ENCODE data around the gene KRTAP12-1.

KRTAP12-1 gene, protein sequence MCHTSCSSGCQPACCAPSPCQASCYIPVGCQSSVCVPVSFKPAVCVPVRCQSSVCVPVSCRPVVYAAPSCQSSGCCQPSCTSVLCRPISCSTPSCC

GRCh38 chr21:44681861-44682579 lies at the start of gene KRTAP12-1:
TSS of gene KRTAP12-1 (minus strand) at chr21:44682163. CDS start at chr21:44682123, 40 bp downstream.
- Histone ChIP-seq H3K36me3 (ENCODE audit: control insufficient read depth in 1 of 2, insufficient read depth in 2 of 2, low read length in 2 of 2) (no peaks in the 10 kb centered on the region), H3K4me1 (ENCODE audit: control insufficient read depth in 1 of 2, insufficient read depth in 2 of 2, low read length in 2 of 2) (no peaks in the 10 kb centered on the region), H3K27ac (ENCODE audit: low read length) (no peak within 1 kb of the TSS), H3K4me3 (ENCODE audit: low read depth in 1 of 2, low read length in 2 of 2) (no peak within 1 kb of the TSS), H3K27me3 (ENCODE audit: low read depth, low read length) (no peaks in the 10 kb centered on the region), H3K9me3 (ENCODE audit: control insufficient read depth in 1 of 2, low read length in 2 of 2) (peaks cover 0 to 2% of the 10 kb centered on the region in 2 donors)

GRCh38 chr21:44730951-44731579 lies 49.1 kb upstream of the KRTAP12-1 start:
- Histone ChIP-seq H3K36me3 (ENCODE audit: control insufficient read depth in 1 of 2, insufficient read depth in 2 of 2, low read length in 2 of 2) (no peaks in the 10 kb centered on the region), H3K4me1 (ENCODE audit: control insufficient read depth in 1 of 2, insufficient read depth in 2 of 2, low read length in 2 of 2) (no peaks in the 10 kb centered on the region), H3K27me3 (ENCODE audit: low read depth, low read length) (peaks cover 1% of the 10 kb centered on the region), H3K4me3 (ENCODE audit: low read depth in 1 of 2, low read length in 2 of 2) (no peak overlapping the region), H3K9me3 (ENCODE audit: control insufficient read depth in 1 of 2, low read length in 2 of 2) (peaks cover 0 to 3% of the 10 kb centered on the region in 2 donors), H3K27ac (ENCODE audit: low read length) (no peak overlapping the region)

GRCh38 chr21:44730028-44730395 lies 48.0 kb upstream of the KRTAP12-1 start:
- H3K27ac ChIP-seq (ENCODE audit: low read length), result no peak overlapping the region
- H3K36me3 ChIP-seq (ENCODE audit: control insufficient read depth in 1 of 2, insufficient read depth in 2 of 2, low read length in 2 of 2), result no peaks in the 10 kb centered on the region
- H3K27me3 ChIP-seq (ENCODE audit: low read depth, low read length), result peaks cover 6% of the 10 kb centered on the region
- H3K4me3 ChIP-seq (ENCODE audit: low read depth in 1 of 2, low read length in 2 of 2), result no peak overlapping the region
- H3K9me3 ChIP-seq (ENCODE audit: control insufficient read depth in 1 of 2, low read length in 2 of 2), result no peaks in the 10 kb centered on the region
- H3K4me1 ChIP-seq (ENCODE audit: control insufficient read depth in 1 of 2, insufficient read depth in 2 of 2, low read length in 2 of 2), result no peaks in the 10 kb centered on the region

GRCh38 chr21:44729336-44730027 lies 47.5 kb upstream of the KRTAP12-1 start:
- Histone ChIP-seq H3K4me3 (ENCODE audit: low read depth in 1 of 2, low read length in 2 of 2) (no peak overlapping the region), H3K27ac (ENCODE audit: low read length) (no peak overlapping the region), H3K4me1 (ENCODE audit: control insufficient read depth in 1 of 2, insufficient read depth in 2 of 2, low read length in 2 of 2) (no peaks in the 10 kb centered on the region), H3K9me3 (ENCODE audit: control insufficient read depth in 1 of 2, low read length in 2 of 2) (no peaks in the 10 kb centered on the region), H3K36me3 (ENCODE audit: control insufficient read depth in 1 of 2, insufficient read depth in 2 of 2, low read length in 2 of 2) (no peaks in the 10 kb centered on the region), H3K27me3 (ENCODE audit: low read depth, low read length) (peaks cover 6% of the 10 kb centered on the region)

DNA sequence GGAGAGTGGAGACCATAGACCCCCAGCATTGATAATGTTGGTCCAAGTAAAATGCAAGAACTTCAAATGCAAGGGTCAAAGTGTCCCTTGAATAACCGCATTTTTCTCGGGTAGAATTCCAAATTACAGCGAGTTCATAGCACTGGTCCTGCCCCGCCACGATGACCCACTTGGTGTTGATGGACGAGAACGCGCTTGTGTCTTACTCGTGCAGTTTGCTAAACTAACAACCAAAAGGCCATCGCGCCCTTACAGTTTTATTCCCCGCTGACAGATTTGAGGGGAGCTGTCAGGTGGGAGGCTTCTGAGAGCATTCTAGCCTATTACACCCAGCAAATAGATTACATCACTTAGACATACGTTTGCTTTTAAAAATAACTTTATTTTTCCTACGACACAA lies 46.8 kb upstream of the KRTAP12-1 start:
- peaks cover 0 to 1% of the 10 kb centered on the region in 2 donors for H3K4me1 ChIP-seq (ENCODE audit: control insufficient read depth in 1 of 2, insufficient read depth in 2 of 2, low read length in 2 of 2)
- peaks cover 6% of the 10 kb centered on the region for H3K27me3 ChIP-seq (ENCODE audit: low read depth, low read length)

DNA sequence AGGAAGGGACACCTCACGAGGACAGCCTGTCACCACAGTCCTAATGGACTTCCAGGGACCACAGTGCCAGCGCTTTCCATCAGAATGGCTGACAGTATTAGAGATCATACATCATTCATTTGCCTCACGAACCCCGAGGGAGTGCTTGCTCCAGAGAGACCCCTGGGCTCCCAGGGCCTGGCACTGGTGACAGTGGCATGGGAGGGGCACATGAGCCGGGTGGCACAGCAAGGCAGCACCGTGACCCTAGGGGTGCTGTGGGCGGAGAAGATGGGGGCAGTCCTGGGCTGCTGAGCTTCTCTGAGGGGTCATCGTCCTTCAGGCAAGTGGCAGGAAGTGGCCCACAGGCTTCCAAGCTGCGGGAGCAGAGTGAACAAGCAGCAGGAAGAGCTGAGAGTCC lies 45.8 kb upstream of the KRTAP12-1 start:
- Histone ChIP-seq H3K27me3 (ENCODE audit: low read depth, low read length) (peaks cover 15% of the 10 kb centered on the region), H3K36me3 (ENCODE audit: control insufficient read depth in 1 of 2, insufficient read depth in 2 of 2, low read length in 2 of 2) (no peaks in the 10 kb centered on the region), H3K4me1 (ENCODE audit: control insufficient read depth in 1 of 2, insufficient read depth in 2 of 2, low read length in 2 of 2) (peaks cover 0 to 9% of the 10 kb centered on the region in 2 donors), H3K27ac (ENCODE audit: low read length) (no peak overlapping the region), H3K9me3 (ENCODE audit: control insufficient read depth in 1 of 2, low read length in 2 of 2) (no peaks in the 10 kb centered on the region), H3K4me3 (ENCODE audit: low read depth in 1 of 2, low read length in 2 of 2) (no peak overlapping the region)

More for the DNA sequence above, 46.8 kb upstream of the KRTAP12-1 start:
- Histone ChIP-seq H3K36me3 (ENCODE audit: control insufficient read depth in 1 of 2, insufficient read depth in 2 of 2, low read length in 2 of 2) (no peaks in the 10 kb centered on the region), H3K27ac (ENCODE audit: low read length) (no peak overlapping the region), H3K9me3 (ENCODE audit: control insufficient read depth in 1 of 2, low read length in 2 of 2) (no peaks in the 10 kb centered on the region), H3K4me3 (ENCODE audit: low read depth in 1 of 2, low read length in 2 of 2) (no peak overlapping the region)

DNA sequence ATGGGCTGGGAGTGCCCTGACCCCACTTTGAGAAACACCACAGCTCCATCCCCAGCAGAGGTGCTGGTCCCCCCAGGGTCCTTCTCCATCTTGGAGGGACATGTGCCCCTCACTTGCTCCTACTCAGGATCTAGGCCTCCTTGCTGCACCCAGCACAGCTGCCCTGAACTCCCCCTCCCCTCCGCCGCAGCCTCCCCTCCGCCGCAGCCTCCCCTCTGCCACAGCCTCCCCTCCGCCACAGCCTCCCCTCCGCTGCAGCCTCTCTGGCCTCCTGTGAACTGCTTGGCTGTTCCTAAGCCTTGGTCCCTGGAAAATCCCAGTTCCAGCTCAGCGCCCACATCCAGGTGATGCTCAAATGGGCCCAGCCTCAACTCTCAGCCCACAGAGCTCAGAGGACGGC lies 45.4 kb upstream of the KRTAP12-1 start:
- Histone ChIP-seq H3K27me3 (ENCODE audit: low read depth, low read length) (peaks cover 19% of the 10 kb centered on the region), H3K4me1 (ENCODE audit: control insufficient read depth in 1 of 2, insufficient read depth in 2 of 2, low read length in 2 of 2) (peaks cover 0 to 9% of the 10 kb centered on the region in 2 donors), H3K27ac (ENCODE audit: low read length) (no peak overlapping the region), H3K36me3 (ENCODE audit: control insufficient read depth in 1 of 2, insufficient read depth in 2 of 2, low read length in 2 of 2) (no peaks in the 10 kb centered on the region), H3K9me3 (ENCODE audit: control insufficient read depth in 1 of 2, low read length in 2 of 2) (no peaks in the 10 kb centered on the region), H3K4me3 (ENCODE audit: low read depth in 1 of 2, low read length in 2 of 2) (no peak overlapping the region)

DNA sequence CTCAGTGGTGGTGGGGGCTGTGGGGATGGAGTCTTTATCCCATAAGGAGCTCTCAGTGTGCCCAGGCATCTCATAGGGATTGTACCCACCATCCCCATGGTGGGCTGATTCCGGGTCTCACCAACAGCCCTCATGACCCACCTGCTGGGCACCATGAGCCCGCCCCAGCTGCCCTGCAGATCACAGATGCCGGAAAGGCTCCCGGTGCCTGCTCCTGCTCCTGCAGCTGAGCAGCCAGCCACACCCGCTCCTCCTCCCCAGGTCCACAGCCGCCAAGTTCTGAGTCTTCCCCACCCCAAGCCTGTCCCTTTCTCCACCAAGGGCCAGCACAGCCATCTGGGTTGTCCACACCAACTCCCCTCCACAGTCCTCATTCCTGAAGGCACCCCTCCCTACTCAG lies 44.9 kb upstream of the KRTAP12-1 start:
- H3K9me3 ChIP-seq (ENCODE audit: control insufficient read depth in 1 of 2, low read length in 2 of 2), result no peaks in the 10 kb centered on the region
- H3K36me3 ChIP-seq (ENCODE audit: control insufficient read depth in 1 of 2, insufficient read depth in 2 of 2, low read length in 2 of 2), result no peaks in the 10 kb centered on the region
- H3K4me1 ChIP-seq (ENCODE audit: control insufficient read depth in 1 of 2, insufficient read depth in 2 of 2, low read length in 2 of 2), result peaks cover 0 to 9% of the 10 kb centered on the region in 2 donors
- H3K4me3 ChIP-seq (ENCODE audit: low read depth in 1 of 2, low read length in 2 of 2), result no peak overlapping the region
- H3K27ac ChIP-seq (ENCODE audit: low read length), result no peak overlapping the region
- peaks cover 19% of the 10 kb centered on the region for H3K27me3 ChIP-seq (ENCODE audit: low read depth, low read length)

- H3K27ac ChIP-seq (ENCODE audit: low read length), result no peak overlapping the region
- H3K9me3 ChIP-seq (ENCODE audit: control insufficient read depth in 1 of 2, low read length in 2 of 2), result no peaks in the 10 kb centered on the region
- peaks cover 0 to 9% of the 10 kb centered on the region in 2 donors for H3K4me1 ChIP-seq (ENCODE audit: control insufficient read depth in 1 of 2, insufficient read depth in 2 of 2, low read length in 2 of 2)
- no peak overlapping the region for H3K4me3 ChIP-seq (ENCODE audit: low read depth in 1 of 2, low read length in 2 of 2)
- H3K27me3 ChIP-seq (ENCODE audit: low read depth, low read length), result peaks cover 19% of the 10 kb centered on the region
- no peaks in the 10 kb centered on the region for H3K36me3 ChIP-seq (ENCODE audit: control insufficient read depth in 1 of 2, insufficient read depth in 2 of 2, low read length in 2 of 2)
Observed at GRCh38 chr21:44724926-44725325, 43.0 kb upstream of the KRTAP12-1 start.

GRCh38 chr21:44724196-44724595 lies 42.2 kb upstream of the KRTAP12-1 start:
- Histone ChIP-seq H3K4me1 (ENCODE audit: control insufficient read depth in 1 of 2, insufficient read depth in 2 of 2, low read length in 2 of 2) (peaks cover 0 to 9% of the 10 kb centered on the region in 2 donors), H3K36me3 (ENCODE audit: control insufficient read depth in 1 of 2, insufficient read depth in 2 of 2, low read length in 2 of 2) (no peaks in the 10 kb centered on the region), H3K27ac (ENCODE audit: low read length) (no peak overlapping the region), H3K4me3 (ENCODE audit: low read depth in 1 of 2, low read length in 2 of 2) (no peak overlapping the region), H3K9me3 (ENCODE audit: control insufficient read depth in 1 of 2, low read length in 2 of 2) (no peaks in the 10 kb centered on the region), H3K27me3 (ENCODE audit: low read depth, low read length) (peaks cover 19% of the 10 kb centered on the region)

All from muscle layer of duodenum (tissue), 2 donors.